ENCODE measurements around the gene SLC38A3.

The SLC38A3 gene

DNA sequence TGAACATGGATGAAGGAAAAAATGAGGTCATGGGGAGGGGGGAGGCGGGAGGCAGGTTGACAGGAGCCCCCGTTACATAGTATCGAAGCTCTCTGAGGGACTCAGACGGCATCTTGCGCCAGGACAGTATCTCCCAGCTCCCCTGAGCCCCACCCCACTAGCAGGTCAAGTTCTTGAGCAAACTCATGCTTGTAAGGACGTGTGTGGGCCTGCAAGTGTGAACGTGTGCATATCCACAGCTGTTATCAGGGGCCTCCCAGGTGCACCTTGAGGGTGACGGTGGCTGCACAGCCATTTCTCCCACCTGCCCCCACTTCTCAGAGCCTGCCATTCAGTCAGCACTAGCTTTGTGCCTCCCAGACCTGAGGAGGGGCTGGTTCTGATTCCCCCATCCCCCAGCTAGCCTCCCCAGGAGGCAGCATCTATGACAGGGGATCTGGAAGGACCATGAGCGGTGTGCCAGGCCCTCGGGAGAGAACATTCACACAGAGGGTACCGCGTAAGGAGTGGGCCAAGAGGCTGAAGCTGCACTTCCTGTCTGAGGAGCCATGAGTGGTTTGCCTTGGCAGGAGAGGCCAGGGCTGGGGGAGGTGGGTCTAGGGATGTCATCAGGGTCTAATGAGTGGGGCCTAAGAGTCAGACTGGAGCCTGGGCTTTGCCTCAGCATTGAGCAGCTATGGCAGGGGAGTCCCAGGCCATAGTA lies 47.1 kb upstream of the SLC38A3 start:
- DNase-seq (ENCODE audit: low spot score) (peak; percentile 96), ATAC-seq (ENCODE audit: low read depth) (peak; percentile 45)
- H3K27ac ChIP-seq (ENCODE audit: poor library complexity, severe bottlenecking) = peak overlapping the region; percentile 97
- peak overlapping the region; percentile 64 for H3K4me3 ChIP-seq (ENCODE audit: severe bottlenecking)
- peaks cover 50% of the 10 kb centered on the region for H3K36me3 ChIP-seq (ENCODE audit: low read depth)
- no peaks in the 10 kb centered on the region for H3K9me3 ChIP-seq (ENCODE audit: severe bottlenecking)
- no peaks in the 10 kb centered on the region for H3K27me3 ChIP-seq (ENCODE audit: insufficient read depth, poor library complexity, severe bottlenecking)
- H3K4me1 ChIP-seq (ENCODE audit: insufficient read depth, poor library complexity, severe bottlenecking) = peaks cover 56% of the 10 kb centered on the region
- TF ChIP-seq, protein P1, sequence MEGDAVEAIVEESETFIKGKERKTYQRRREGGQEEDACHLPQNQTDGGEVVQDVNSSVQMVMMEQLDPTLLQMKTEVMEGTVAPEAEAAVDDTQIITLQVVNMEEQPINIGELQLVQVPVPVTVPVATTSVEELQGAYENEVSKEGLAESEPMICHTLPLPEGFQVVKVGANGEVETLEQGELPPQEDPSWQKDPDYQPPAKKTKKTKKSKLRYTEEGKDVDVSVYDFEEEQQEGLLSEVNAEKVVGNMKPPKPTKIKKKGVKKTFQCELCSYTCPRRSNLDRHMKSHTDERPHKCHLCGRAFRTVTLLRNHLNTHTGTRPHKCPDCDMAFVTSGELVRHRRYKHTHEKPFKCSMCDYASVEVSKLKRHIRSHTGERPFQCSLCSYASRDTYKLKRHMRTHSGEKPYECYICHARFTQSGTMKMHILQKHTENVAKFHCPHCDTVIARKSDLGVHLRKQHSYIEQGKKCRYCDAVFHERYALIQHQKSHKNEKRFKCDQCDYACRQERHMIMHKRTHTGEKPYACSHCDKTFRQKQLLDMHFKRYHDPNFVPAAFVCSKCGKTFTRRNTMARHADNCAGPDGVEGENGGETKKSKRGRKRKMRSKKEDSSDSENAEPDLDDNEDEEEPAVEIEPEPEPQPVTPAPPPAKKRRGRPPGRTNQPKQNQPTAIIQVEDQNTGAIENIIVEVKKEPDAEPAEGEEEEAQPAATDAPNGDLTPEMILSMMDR (IDR thresholded peaks at IDR 0.05; ENCODE audit: poor library complexity, severe bottlenecking) = no peak

DNA sequence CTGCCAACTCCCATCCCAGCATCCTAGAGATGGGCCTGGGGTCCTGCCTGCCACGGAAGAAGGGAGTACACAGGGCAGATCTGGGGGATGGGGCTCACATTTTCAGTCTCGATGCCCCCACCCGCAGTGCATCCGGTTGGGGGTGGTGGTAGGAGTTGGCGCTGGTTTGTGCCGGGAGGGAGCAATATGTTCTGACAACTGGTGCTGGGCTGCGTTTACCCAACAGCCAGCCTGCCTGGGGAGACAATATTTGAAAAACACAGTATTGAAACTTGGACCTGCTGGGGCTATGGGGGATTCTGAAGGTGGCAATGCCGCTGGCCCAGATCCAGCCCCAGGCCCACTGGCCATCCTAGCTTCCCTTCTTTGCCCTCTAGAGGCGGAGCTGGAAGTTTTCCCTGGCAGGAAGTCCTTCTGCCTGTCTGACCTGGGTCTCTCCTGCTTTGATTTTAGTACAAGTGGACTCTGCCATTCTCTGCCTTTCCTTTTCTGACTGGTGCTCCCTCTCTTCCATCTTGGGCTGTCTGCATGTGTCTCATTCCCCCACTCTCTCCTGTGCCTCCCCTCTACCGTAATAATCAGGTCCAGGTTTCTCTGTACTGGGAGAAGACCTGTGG lies 46.4 kb upstream of the SLC38A3 start:
- Histone ChIP-seq H3K36me3 (ENCODE audit: low read depth) (peaks cover 57% of the 10 kb centered on the region), H3K9me3 (ENCODE audit: severe bottlenecking) (no peaks in the 10 kb centered on the region), H3K27ac (ENCODE audit: poor library complexity, severe bottlenecking) (peak overlapping the region; percentile 97), H3K4me1 (ENCODE audit: insufficient read depth, poor library complexity, severe bottlenecking) (peaks cover 63% of the 10 kb centered on the region), H3K4me3 (ENCODE audit: severe bottlenecking) (peak overlapping the region; percentile 64), H3K27me3 (ENCODE audit: insufficient read depth, poor library complexity, severe bottlenecking) (no peaks in the 10 kb centered on the region)
- no peak for ATAC-seq (ENCODE audit: low read depth)
- DNase-seq (ENCODE audit: low spot score) = no peak
- TF ChIP-seq, protein P1 (IDR thresholded peaks at IDR 0.05; ENCODE audit: poor library complexity, severe bottlenecking) = peak; percentile 21

DNA sequence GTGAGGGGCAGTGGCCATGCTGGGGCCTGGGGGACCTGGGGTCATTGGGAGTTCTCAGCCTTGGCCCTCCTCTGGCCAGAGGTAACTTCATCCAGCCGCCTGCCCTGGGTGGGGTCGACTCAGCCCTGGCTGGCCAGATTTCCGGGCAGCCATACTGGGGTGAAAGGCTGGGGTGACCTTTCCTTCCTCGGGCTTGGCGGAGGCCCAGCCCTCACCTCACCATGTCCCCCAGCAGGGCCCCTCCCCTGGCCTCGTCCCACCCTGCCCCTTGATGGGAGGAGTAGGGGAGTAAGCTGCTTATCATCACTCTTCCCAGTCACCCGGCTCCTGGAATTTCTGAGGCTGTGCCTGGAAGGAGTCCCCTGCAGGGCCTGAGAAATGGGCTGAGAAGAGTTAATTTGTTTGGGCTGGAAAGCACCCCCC lies 44.5 kb upstream of the SLC38A3 start:
- no peaks in the 10 kb centered on the region for H3K27me3 ChIP-seq (ENCODE audit: insufficient read depth, poor library complexity, severe bottlenecking)
- H3K4me3 ChIP-seq (ENCODE audit: severe bottlenecking) = no peak overlapping the region
- H3K36me3 ChIP-seq (ENCODE audit: low read depth) = peaks cover 72% of the 10 kb centered on the region
- peaks cover 81% of the 10 kb centered on the region for H3K4me1 ChIP-seq (ENCODE audit: insufficient read depth, poor library complexity, severe bottlenecking)
- H3K27ac ChIP-seq (ENCODE audit: poor library complexity, severe bottlenecking) = peak overlapping the region; percentile 97
- TF ChIP-seq, protein P1 (IDR thresholded peaks at IDR 0.05; ENCODE audit: poor library complexity, severe bottlenecking) = no peak
- 0 out of 3 replicates have a peak, but pooled peaks have one; percentile 0 for ATAC-seq (ENCODE audit: low read depth)
- no peaks in the 10 kb centered on the region for H3K9me3 ChIP-seq (ENCODE audit: severe bottlenecking)
- DNase-seq (ENCODE audit: low spot score) = no peak

DNA sequence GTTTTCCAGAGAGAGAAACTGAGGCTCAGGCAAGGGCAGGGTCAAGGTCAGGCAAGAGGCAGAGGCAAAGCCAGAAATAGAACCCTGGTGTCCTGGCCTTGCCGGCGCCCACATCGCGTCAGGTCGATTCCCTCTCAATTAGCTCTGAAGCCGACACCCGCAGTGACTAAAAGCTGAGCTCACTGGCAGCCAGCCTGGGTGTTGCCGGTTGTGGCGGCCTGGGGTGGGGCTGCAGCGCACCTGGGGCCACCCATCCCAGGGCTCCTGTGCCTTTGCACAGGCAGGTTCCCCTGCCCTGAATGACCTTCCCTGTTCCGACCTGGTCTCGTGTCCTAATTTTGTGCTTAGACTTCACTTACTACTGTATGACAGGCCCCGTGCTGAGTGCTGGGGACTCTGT lies 43.8 kb upstream of the SLC38A3 start:
- H3K4me3 ChIP-seq (ENCODE audit: severe bottlenecking) = no peak overlapping the region
- ATAC-seq (ENCODE audit: low read depth) (peak; percentile 17; the same call in 2 of the 3 replicates), DNase-seq (ENCODE audit: low spot score) (no peak)
- no peaks in the 10 kb centered on the region for H3K9me3 ChIP-seq (ENCODE audit: severe bottlenecking)
- peaks cover 78% of the 10 kb centered on the region for H3K36me3 ChIP-seq (ENCODE audit: low read depth)
- peak overlapping the region; percentile 97 for H3K27ac ChIP-seq (ENCODE audit: poor library complexity, severe bottlenecking)
- TF ChIP-seq, protein P1 (IDR thresholded peaks at IDR 0.05; ENCODE audit: poor library complexity, severe bottlenecking) = no peak
- peaks cover 88% of the 10 kb centered on the region for H3K4me1 ChIP-seq (ENCODE audit: insufficient read depth, poor library complexity, severe bottlenecking)
- no peaks in the 10 kb centered on the region for H3K27me3 ChIP-seq (ENCODE audit: insufficient read depth, poor library complexity, severe bottlenecking)

Measured in RWPE2 (cell line).